ENCODE measurements around the gene RUSC1. TPM values are rescaled to one million over a fixed set of nuclear protein-coding genes. Genes with fewer than 3 reads are reported as not detected.

RUSC1 gene
- total RNA-seq, 1 donor from 2014 or later, result 18.0 TPM

GRCh38 chr1:155293086-155293749, 27.5 kb upstream of the RUSC1 start:
- no peak for DNase-seq
- Histone ChIP-seq H3K27ac (replicated peaks) (no peak overlapping the region), H3K36me3 (no peaks in the 10 kb centered on the region), H3K4me1 (peaks cover 14% of the 10 kb centered on the region), H3K4me3 (no peak overlapping the region), H3K9me3 (replicated peaks) (no peaks in the 10 kb centered on the region), H3K27me3 (ENCODE audit: low read depth) (peaks cover 62% of the 10 kb centered on the region)
- no peak for TF ChIP-seq CTCF (IDR thresholded peaks at IDR 0.05; ENCODE audit: borderline replicate concordance)
- intact Hi-C loops (cut with micrococcal nuclease), result no loop called here

GRCh38 chr1:155294520-155295182, 26.0 kb upstream of the RUSC1 start:
- H3K9me3 ChIP-seq (replicated peaks), result no peaks in the 10 kb centered on the region
- H3K4me3 ChIP-seq, result peak overlapping the region; percentile 46
- peaks cover 14% of the 10 kb centered on the region for H3K4me1 ChIP-seq
- H3K27me3 ChIP-seq (ENCODE audit: low read depth), result peaks cover 63% of the 10 kb centered on the region
- no peak for TF ChIP-seq CTCF (IDR thresholded peaks at IDR 0.05; ENCODE audit: borderline replicate concordance)
- no peak for DNase-seq
- no peak overlapping the region for H3K27ac ChIP-seq (replicated peaks)
- intact Hi-C loops (cut with micrococcal nuclease), result no loop called here
- H3K36me3 ChIP-seq, result no peaks in the 10 kb centered on the region

GRCh38 chr1:155295183-155295941, 25.3 kb upstream of the RUSC1 start:
- Histone ChIP-seq H3K27me3 (ENCODE audit: low read depth) (peaks cover 63% of the 10 kb centered on the region), H3K27ac (replicated peaks) (no peak overlapping the region), H3K4me3 (peak overlapping the region; percentile 46), H3K9me3 (replicated peaks) (no peaks in the 10 kb centered on the region), H3K36me3 (no peaks in the 10 kb centered on the region), H3K4me1 (peaks cover 14% of the 10 kb centered on the region)
- TF ChIP-seq CTCF (IDR thresholded peaks at IDR 0.05; ENCODE audit: borderline replicate concordance), result no peak
- intact Hi-C loops (cut with micrococcal nuclease), result no loop called here
- DNase-seq, result no peak

GRCh38 chr1:155295942-155296267, 24.8 kb upstream of the RUSC1 start:
- Histone ChIP-seq H3K27me3 (ENCODE audit: low read depth) (peaks cover 63% of the 10 kb centered on the region), H3K9me3 (replicated peaks) (no peaks in the 10 kb centered on the region), H3K4me1 (peaks cover 14% of the 10 kb centered on the region), H3K27ac (replicated peaks) (no peak overlapping the region), H3K4me3 (no peak overlapping the region), H3K36me3 (no peaks in the 10 kb centered on the region)
- TF ChIP-seq CTCF (IDR thresholded peaks at IDR 0.05; ENCODE audit: borderline replicate concordance), result no peak
- intact Hi-C loops (cut with micrococcal nuclease), result no loop called here
- no peak for DNase-seq

- no peaks in the 10 kb centered on the region for H3K9me3 ChIP-seq (replicated peaks)
- no peak overlapping the region for H3K27ac ChIP-seq (replicated peaks)
- TF ChIP-seq CTCF (IDR thresholded peaks at IDR 0.05; ENCODE audit: borderline replicate concordance), result no peak
- no peak overlapping the region for H3K4me3 ChIP-seq
- H3K4me1 ChIP-seq, result peaks cover 14% of the 10 kb centered on the region
- peaks cover 60% of the 10 kb centered on the region for H3K27me3 ChIP-seq (ENCODE audit: low read depth)
- H3K36me3 ChIP-seq, result no peaks in the 10 kb centered on the region
- intact Hi-C loops (cut with micrococcal nuclease), result no loop called here
- no peak for DNase-seq
Measured at GRCh38 chr1:155296661-155297060, 24.0 kb upstream of the RUSC1 start.

All from left ventricle myocardium inferior (tissue), 1 donor.